GM11168 (cell line): ENCODE measurements around the gene SOS1.
"Not testable (repeated sequence)": the region's sequence is repeated elsewhere in the genome, so short reads cannot be mapped to it uniquely, and the experiment has no call there.

Source experiments
- in situ Hi-C: fragments of 300-500 bp; cut with MboI; formaldehyde crosslinking; loops from one replicate; pipeline ENCODE4 v1.12.0; 2022; ENCODE audit warnings: low sequenced_read_pairs; ENCODE audit not compliant: unreplicated experiment

The SOS1 gene

DNA sequence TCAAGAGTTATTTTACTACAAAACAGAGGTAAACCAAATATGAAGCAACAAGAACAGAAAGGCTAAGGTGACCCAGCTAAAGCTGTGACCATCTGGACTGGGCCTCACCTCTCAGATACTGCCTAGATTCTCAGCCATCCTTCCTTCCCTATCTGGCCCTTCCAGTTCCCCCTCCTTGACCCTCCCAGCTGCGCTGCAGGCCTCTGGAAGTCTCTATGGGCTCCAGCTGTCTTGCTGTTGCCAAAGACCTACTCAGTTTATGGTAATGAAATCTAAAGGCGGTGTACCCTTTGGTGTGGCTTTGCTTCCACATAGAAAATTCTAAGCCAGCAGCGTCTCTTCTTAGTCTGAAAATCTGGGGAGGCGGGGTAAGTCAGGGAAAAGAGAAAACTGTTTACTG lies 175.5 kb downstream of the SOS1 start:
- in situ Hi-C loops: loop anchor here (5.0 kb wide), 1 partner anchor 282 kb away; no protein-coding TSS in a partner anchor

DNA sequence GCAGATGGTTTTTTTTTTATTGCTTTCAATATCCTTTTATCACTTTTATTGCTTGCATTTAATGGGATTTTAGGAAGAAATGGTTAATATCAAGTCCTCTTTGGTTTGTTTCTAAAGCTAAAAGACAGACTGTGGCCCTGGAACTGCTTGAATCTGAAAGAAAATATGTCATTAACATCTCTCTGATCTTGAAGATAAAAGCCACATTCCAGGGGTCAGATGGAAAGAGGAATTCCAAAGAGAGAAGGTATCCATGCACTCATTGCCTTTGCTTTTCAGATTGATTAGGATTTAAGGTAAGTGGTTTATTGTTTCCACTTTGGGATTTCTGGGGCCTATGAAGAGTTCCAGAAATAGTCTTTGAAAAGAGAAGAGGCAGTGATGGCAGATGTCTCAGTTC lies 177.1 kb downstream of the SOS1 start:
- in situ Hi-C loops: no loop called here

DNA sequence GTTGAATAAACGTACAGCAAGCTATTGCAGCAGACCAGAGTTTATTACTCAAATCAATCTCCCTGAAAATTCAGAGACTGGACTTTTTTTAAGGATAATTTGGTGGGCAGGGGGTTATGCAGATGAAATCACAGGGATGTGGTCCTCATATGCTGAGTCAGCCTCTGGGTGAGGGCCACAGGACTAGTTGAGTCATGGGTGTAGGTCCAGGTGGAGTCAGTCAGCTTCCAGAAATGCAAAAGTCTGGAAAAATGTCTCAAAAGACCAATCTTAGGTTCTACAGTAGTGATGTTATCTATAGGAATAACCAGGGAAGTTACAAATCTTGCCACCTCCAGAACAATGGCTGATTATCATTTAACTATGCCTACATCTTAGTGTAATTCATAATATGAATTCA lies 180.1 kb downstream of the SOS1 start:
- in situ Hi-C loops: no loop called here

DNA sequence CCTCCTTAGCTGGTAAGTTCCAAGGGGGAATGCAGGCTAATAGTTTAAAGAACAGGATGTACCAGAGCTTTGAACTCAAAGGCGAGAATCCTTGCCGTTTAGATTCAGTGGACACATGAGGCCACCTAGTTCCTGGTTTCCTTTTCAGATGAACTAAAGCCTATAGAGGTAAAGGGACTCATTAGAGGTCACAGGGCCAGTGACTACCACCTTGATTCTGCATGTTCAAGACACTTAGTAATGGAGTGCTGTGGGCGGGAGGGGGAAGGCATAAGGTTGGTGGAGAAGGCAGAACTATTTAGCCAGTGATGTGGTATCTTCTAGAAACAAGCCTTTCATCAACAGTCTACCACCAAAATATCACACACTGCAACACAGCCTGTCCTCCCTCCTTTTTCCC lies 183.3 kb downstream of the SOS1 start:
- in situ Hi-C loops: no loop called here

DNA sequence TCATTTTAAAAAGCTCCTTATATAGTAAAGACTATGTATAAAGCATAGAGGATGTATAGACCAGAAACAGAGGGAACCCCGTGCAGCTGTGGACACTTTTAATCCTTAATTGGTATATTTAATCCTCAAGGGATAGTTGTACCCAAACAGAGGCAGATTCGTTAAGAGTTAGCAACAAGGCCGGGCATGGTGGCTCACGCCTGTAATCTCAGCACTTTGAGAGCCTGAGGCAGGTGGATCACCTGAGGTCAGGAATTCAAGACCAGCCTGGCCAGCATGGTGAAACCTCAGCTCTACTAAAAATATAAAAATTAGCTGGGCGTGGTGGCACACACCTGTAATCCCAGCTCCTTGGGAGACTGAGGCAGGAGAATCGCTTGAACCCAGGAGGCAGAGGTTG lies 184.3 kb downstream of the SOS1 start:
- in situ Hi-C loops: not testable (repeated sequence)

DNA sequence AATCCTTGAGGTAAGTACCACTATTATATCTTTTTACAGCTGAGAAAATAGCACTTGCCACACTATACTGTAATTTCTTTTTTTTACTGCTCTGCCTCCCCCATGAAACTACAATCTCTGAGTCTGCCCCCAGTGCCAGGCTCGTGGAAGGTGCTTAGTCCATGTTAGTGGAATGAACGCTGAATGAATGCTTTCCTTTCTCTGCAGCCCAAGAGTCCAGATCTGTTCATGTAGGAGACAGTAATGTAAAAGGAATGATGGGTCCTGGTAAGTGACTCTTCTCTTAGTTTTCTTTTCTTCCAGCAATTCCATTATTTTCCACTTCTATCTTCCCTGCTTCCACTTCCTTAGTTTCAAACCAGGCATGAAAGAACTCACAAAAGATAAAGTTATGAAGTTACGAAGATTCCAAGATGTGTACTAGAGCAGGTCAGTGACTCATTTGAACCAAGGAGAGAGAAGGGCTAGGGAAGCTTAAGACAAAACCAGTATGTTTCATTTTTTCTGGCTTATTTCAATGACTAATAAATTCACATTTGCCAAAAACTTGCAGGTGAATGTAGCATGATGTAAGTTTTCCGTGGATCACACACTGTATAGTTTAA lies 185.2 kb downstream of the SOS1 start:
- in situ Hi-C loops: no loop called here

DNA sequence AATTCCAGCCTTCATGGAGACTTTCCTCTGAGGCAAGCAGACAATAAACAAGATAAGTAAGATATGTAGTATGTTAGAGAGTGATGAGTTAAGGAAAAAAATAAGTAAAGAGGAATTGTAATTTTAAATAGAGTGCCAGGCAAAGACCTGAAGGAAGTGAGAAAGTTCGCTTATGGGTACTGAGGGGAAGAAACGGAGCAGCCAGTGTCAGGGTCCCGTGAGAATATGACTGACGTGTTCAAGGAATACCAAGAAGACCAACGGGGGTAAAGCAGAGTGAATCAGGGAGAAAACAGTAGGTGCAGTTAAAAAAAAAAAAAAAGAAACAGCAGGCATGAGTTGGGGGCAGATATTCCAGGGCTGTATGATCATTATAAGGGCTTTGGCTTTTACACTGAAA lies 186.1 kb downstream of the SOS1 start:
- in situ Hi-C loops: no loop called here

DNA sequence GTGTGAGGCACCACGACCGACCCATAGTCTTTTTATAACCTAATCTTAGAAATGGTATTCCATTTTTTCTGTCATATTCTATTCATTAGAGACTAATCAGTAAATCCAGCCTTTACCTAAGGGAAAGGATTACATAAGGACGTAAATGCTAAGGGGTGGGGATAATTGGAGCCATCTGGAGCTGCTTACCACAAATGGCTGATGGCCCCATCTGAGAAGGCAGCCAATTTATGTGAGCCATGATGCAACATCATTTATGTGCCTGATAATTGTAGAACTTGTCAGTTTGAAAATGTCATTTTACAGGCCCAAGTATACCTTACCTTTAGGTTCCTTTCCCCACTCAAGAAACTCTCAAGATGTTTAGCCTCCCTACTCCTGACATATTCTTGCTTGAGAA lies 187.2 kb downstream of the SOS1 start:
- in situ Hi-C loops: no loop called here

DNA sequence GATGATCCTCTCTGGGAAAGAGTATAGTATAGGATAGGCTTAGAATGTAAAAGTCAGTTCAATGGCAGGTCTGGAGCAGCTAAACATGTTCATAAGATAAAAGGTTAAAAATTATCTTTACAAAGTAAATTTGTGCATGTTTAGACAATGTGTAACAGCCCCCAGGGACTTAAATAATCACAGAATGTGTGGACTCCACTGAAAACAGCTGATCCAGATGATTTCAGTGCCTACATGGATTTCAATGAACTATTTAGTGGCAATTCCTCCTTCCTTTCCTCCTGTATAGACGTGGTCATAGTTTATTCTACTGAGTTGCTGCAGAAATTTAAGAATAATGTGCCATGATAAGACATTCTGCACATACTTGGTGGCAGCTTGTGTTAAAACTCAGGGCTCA lies 188.3 kb downstream of the SOS1 start:
- in situ Hi-C loops: no loop called here
